Measurements from ENCODE around the gene RAP1GAP.

RAP1GAP gene

DNA sequence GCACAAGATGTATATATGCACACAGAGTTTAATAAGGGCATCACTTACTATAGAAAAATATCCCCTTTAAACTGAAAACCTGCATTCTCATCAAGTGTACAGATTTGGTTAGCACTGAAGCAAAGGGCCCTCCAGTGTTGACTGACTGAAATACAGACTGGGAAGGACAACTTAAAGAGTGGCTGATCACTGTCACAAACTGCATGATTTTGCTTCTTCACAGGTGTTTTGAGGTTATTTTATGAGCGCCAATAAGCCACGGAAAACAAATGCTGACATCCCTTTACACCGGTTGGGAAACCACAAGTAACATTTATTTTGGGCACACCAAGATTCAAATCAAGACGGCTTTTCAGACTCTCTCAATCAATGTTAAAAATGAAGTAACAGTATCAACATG lies 30.9 kb upstream of the RAP1GAP start:
- no peaks in the 10 kb centered on the region for H3K27me3 ChIP-seq (ENCODE audit: control insufficient read depth, insufficient read depth, low read length)
- no peaks in the 10 kb centered on the region for H3K9me3 ChIP-seq (replicated peaks; ENCODE audit: low read length)
- no peak overlapping the region for H3K4me3 ChIP-seq (ENCODE audit: low read length)
- H3K4me1 ChIP-seq (ENCODE audit: control insufficient read depth, insufficient read depth, low read length): peaks cover 14% of the 10 kb centered on the region
- H3K36me3 ChIP-seq (ENCODE audit: insufficient read depth, low read length): peaks cover 43% of the 10 kb centered on the region
- H3K4me2 ChIP-seq (ENCODE audit: low read length): no peak overlapping the region
- no peak overlapping the region for H3K9ac ChIP-seq (ENCODE audit: low read depth, low read length)

DNA sequence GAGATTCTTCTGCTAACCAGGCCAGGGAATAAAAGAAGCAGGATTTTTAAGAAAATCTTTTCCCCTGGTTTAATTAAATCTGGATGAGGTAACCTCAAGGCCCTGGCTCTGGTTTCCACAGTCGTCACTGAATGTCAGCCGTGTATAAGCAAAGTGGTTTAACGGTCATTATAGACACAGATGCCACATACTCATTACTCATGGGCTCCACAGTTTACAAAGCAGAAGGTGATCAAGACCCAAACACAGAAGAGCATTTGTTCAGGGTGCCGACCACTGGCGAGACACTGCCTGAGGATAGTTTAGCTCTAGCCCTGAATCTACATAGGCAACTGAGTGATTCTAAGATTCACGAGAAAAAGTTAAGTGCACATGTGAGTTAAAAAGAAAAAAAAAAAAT lies 27.8 kb upstream of the RAP1GAP start:
- no peak overlapping the region for H3K4me3 ChIP-seq (ENCODE audit: low read length)
- no peaks in the 10 kb centered on the region for H3K27me3 ChIP-seq (ENCODE audit: control insufficient read depth, insufficient read depth, low read length)
- peaks cover 44% of the 10 kb centered on the region for H3K36me3 ChIP-seq (ENCODE audit: insufficient read depth, low read length)
- no peak overlapping the region for H3K4me2 ChIP-seq (ENCODE audit: low read length)
- H3K9ac ChIP-seq (ENCODE audit: low read depth, low read length): no peak overlapping the region
- H3K4me1 ChIP-seq (ENCODE audit: control insufficient read depth, insufficient read depth, low read length): no peaks in the 10 kb centered on the region
- H3K9me3 ChIP-seq (replicated peaks; ENCODE audit: low read length): no peaks in the 10 kb centered on the region

DNA sequence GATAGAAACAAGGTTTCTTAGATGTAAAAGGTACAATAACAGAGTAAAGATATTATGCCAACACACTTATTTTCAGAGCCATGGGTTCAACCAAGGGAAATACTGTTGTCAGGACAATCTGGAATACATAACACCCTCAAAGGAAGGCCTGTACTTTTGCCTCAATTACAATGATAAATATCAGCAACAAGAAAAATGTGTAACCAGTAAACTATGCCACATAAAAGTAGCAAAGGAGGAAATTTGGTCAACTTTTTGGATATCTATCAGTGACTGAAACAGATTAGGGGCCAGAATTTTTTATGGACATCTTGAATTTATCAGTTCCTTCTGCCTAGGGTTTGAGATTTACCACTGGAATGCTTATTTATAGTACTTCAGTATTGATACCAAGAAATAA lies 24.6 kb upstream of the RAP1GAP start:
- Histone ChIP-seq H3K4me2 (ENCODE audit: low read length) (no peak overlapping the region), H3K9me3 (replicated peaks; ENCODE audit: low read length) (no peaks in the 10 kb centered on the region), H3K4me3 (ENCODE audit: low read length) (no peak overlapping the region), H3K4me1 (ENCODE audit: control insufficient read depth, insufficient read depth, low read length) (no peaks in the 10 kb centered on the region), H3K27me3 (ENCODE audit: control insufficient read depth, insufficient read depth, low read length) (no peaks in the 10 kb centered on the region), H3K36me3 (ENCODE audit: insufficient read depth, low read length) (peaks cover 43% of the 10 kb centered on the region), H3K9ac (ENCODE audit: low read depth, low read length) (no peak overlapping the region)

DNA sequence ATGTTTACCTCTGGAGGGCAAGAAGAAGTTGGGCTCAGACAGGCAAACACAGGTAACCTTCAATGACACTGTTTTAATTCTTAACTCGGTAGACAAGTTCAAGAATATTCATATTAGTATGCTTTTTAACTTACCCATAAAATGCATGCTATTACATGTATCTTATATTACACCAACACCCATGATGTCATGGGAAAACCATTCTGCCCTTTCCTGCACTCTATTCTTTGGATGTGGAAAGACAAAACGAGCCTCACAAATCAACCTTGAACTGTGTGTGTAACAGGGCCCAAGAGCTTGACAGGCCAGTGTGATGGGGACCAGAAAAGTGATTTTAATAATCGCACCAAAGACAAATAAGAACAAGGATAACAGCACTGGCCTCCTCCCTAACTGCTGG lies 22.6 kb upstream of the RAP1GAP start:
- Histone ChIP-seq H3K27me3 (ENCODE audit: control insufficient read depth, insufficient read depth, low read length) (no peaks in the 10 kb centered on the region), H3K9me3 (replicated peaks; ENCODE audit: low read length) (no peaks in the 10 kb centered on the region), H3K36me3 (ENCODE audit: insufficient read depth, low read length) (peaks cover 56% of the 10 kb centered on the region), H3K4me1 (ENCODE audit: control insufficient read depth, insufficient read depth, low read length) (no peaks in the 10 kb centered on the region), H3K4me3 (ENCODE audit: low read length) (no peak overlapping the region), H3K9ac (ENCODE audit: low read depth, low read length) (no peak overlapping the region), H3K4me2 (ENCODE audit: low read length) (no peak overlapping the region)

DNA sequence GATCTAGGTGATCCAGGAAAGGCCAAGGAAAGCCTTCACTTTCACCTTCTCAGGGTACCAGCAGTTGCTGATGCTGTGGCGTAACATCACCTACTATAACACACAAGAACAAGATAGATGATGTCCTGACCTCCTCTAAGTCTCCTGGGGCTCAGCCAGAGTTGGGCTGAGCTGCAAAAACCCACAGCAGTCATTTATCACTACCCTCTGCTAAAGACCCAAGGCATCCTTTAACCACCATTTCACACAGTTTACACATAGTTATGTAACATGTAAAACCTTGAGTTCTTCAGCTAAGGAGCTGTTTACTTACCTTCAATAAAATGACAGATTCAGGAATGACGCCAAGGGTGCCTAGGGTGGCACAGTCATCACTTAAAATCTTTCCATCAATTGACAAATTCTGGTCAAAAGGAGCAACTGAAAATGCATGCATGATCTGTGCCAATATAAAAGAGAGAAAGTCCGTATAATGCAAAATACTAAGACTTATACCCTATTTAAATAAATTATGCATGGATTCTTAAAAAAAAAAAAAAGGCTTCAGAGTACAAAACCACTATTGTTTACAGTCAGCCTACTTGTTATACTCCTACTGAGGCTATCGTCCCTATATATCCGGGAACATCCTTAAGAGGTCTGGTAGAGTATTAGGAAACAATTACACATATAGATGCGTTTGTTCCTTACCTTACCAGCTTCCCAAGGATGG lies 20.7 kb upstream of the RAP1GAP start:
- Histone ChIP-seq H3K36me3 (ENCODE audit: insufficient read depth, low read length) (peaks cover 69% of the 10 kb centered on the region), H3K4me1 (ENCODE audit: control insufficient read depth, insufficient read depth, low read length) (no peaks in the 10 kb centered on the region), H3K4me3 (ENCODE audit: low read length) (no peak overlapping the region), H3K9me3 (replicated peaks; ENCODE audit: low read length) (no peaks in the 10 kb centered on the region), H3K9ac (ENCODE audit: low read depth, low read length) (no peak overlapping the region), H3K27me3 (ENCODE audit: control insufficient read depth, insufficient read depth, low read length) (no peaks in the 10 kb centered on the region), H3K4me2 (ENCODE audit: low read length) (no peak overlapping the region)

DNA sequence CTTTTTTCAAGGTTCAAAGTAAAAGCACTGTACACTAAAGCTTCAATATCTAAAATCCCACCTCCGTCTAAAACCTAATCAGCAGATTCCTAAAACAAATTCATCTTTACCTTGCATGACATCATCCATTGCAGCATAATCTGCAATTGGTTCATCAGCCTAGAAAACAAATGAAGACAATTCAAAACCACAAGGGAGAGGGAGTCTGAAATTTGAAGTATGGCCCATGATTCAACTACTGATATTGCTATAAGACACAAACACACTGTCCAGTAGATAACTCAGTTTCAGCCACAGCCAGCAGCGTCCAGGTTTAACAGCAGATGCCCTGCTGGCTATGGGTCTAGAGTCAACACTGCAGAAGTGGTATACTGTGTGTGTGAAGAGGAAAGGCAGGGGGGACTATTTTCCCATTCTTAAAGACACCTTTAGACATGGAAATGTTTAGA lies 17.9 kb upstream of the RAP1GAP start:
- no peaks in the 10 kb centered on the region for H3K9me3 ChIP-seq (replicated peaks; ENCODE audit: low read length)
- no peaks in the 10 kb centered on the region for H3K4me1 ChIP-seq (ENCODE audit: control insufficient read depth, insufficient read depth, low read length)
- no peak overlapping the region for H3K4me3 ChIP-seq (ENCODE audit: low read length)
- peaks cover 65% of the 10 kb centered on the region for H3K36me3 ChIP-seq (ENCODE audit: insufficient read depth, low read length)
- H3K27me3 ChIP-seq (ENCODE audit: control insufficient read depth, insufficient read depth, low read length): no peaks in the 10 kb centered on the region
- H3K4me2 ChIP-seq (ENCODE audit: low read length): no peak overlapping the region
- H3K9ac ChIP-seq (ENCODE audit: low read depth, low read length): no peak overlapping the region

DNA sequence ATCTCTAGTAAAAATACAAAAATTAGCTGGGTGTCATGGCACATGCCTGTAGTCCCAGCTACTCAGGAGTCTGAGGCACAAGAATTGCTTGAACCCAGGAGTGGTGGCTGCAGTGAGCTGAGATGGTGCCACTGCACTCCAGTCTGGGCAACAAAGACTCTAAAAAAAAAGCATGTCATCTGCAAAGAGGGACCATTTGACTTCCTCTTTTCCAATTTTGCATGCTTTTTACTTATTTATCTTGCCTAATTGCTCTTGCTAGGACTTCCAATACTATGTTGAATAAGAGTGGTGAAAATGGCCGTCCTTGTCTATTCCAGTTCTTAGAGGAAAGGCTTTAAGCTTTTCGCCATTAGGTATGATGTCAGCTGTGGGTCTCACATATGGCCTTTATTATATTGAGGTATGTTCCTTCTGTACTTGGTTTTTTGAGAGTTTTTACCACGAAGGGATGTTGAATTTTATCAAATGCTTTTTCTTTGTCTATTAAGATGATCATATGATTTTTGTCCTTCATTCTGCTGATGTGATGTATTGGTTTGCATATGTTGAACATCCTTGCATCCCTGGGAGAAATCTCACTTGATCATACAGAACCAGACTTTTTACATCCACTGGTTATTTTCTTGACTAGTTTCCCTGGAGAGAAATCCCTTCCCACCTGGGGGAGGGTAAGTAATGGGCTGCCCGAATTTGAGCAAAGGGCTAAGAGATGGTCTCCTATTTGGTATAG lies 17.0 kb upstream of the RAP1GAP start:
- Histone ChIP-seq H3K9ac (ENCODE audit: low read depth, low read length) (no peak overlapping the region), H3K9me3 (replicated peaks; ENCODE audit: low read length) (no peaks in the 10 kb centered on the region), H3K4me1 (ENCODE audit: control insufficient read depth, insufficient read depth, low read length) (no peaks in the 10 kb centered on the region), H3K36me3 (ENCODE audit: insufficient read depth, low read length) (peaks cover 67% of the 10 kb centered on the region), H3K4me3 (ENCODE audit: low read length) (no peak overlapping the region), H3K27me3 (ENCODE audit: control insufficient read depth, insufficient read depth, low read length) (no peaks in the 10 kb centered on the region), H3K4me2 (ENCODE audit: low read length) (no peak overlapping the region)

DNA sequence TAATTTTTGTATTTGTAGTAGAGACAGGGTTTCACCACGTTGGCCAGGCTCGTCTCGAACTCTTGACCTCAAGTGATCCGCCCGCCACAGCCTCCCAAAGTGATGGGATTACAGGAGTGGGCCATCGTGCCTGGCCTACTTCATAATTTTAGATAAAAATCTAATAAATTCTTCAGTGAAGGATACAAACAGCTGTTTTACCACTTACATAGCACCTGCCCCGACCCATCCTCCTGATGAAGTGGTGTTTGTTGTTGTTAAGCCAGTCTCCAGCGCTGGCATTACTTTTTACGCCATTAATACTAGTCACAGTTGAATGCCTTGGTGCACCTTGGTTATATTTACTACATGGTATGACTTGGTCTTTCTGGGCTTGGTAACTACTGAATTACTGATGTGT lies 12.3 kb upstream of the RAP1GAP start:
- no peak overlapping the region for H3K9ac ChIP-seq (ENCODE audit: low read depth, low read length)
- no peak overlapping the region for H3K4me3 ChIP-seq (ENCODE audit: low read length)
- no peak overlapping the region for H3K4me2 ChIP-seq (ENCODE audit: low read length)
- no peaks in the 10 kb centered on the region for H3K4me1 ChIP-seq (ENCODE audit: control insufficient read depth, insufficient read depth, low read length)
- no peaks in the 10 kb centered on the region for H3K27me3 ChIP-seq (ENCODE audit: control insufficient read depth, insufficient read depth, low read length)
- no peaks in the 10 kb centered on the region for H3K9me3 ChIP-seq (replicated peaks; ENCODE audit: low read length)
- H3K36me3 ChIP-seq (ENCODE audit: insufficient read depth, low read length): peaks cover 48% of the 10 kb centered on the region

DNA sequence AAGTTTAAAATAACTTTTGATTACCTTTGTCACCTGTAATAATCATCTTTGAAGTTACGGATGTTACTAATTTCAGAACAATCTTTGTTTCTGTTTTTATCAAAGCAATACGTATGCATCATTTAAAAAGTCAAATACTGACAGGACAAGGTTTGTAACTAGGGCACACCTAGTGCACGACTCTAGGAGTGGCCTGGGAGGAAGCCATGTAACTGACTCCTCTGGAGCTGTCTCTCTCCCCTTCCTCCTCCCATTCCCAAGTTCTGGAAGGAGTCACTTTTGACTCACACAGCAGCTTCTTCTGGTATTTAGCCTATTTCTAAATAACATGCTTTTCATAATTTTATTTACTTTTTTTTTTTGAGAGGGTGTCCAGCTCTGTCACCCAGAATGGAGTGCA lies 11.8 kb upstream of the RAP1GAP start:
- no peaks in the 10 kb centered on the region for H3K27me3 ChIP-seq (ENCODE audit: control insufficient read depth, insufficient read depth, low read length)
- no peaks in the 10 kb centered on the region for H3K9me3 ChIP-seq (replicated peaks; ENCODE audit: low read length)
- H3K4me2 ChIP-seq (ENCODE audit: low read length): no peak overlapping the region
- H3K9ac ChIP-seq (ENCODE audit: low read depth, low read length): no peak overlapping the region
- peaks cover 43% of the 10 kb centered on the region for H3K36me3 ChIP-seq (ENCODE audit: insufficient read depth, low read length)
- H3K4me3 ChIP-seq (ENCODE audit: low read length): no peak overlapping the region
- H3K4me1 ChIP-seq (ENCODE audit: control insufficient read depth, insufficient read depth, low read length): no peaks in the 10 kb centered on the region

DNA sequence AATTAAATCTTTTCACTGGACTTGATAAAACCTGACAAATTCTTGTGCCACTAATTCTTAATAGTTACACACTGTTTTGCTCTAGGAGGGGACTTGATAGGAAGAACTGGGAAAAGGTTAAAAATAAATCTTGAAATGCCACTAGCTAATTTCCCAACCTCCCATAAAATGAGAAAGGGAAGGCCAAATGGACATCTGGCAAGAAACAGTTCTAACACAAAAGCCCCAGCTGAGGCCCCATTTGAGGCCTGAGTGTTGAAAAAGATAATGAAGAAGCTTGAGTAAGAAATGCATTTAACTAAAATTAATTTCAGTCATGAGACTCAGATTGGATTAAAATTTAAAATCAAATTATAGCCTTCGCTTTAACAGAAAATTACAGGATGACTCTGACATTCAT lies 11.2 kb upstream of the RAP1GAP start:
- Histone ChIP-seq H3K27me3 (ENCODE audit: control insufficient read depth, insufficient read depth, low read length) (no peaks in the 10 kb centered on the region), H3K4me3 (ENCODE audit: low read length) (no peak overlapping the region), H3K4me1 (ENCODE audit: control insufficient read depth, insufficient read depth, low read length) (no peaks in the 10 kb centered on the region), H3K4me2 (ENCODE audit: low read length) (no peak overlapping the region), H3K9ac (ENCODE audit: low read depth, low read length) (no peak overlapping the region), H3K9me3 (replicated peaks; ENCODE audit: low read length) (no peaks in the 10 kb centered on the region), H3K36me3 (ENCODE audit: insufficient read depth, low read length) (peaks cover 38% of the 10 kb centered on the region)

DNA sequence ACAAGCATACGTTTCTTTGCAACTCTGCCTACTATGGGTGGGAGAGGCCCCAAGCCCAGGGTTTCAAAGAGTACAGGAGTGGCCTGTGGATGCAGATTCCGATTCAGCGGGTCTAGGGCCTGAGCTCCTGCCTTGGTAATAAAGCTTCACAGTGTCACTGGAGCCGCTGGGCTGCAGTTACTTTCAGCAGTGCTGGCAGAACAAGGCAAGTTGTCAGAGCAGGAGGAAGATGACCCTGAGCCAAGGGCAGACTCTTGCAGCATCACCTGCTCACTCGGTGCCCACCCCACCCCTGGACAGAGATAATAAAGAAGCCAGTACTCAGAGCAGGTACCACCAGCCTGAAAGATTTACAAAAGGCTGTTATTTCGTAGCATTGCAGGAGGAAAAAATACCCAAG lies 8.0 kb upstream of the RAP1GAP start:
- Histone ChIP-seq H3K4me1 (ENCODE audit: control insufficient read depth, insufficient read depth, low read length) (peaks cover 18% of the 10 kb centered on the region), H3K9me3 (replicated peaks; ENCODE audit: low read length) (no peaks in the 10 kb centered on the region), H3K9ac (ENCODE audit: low read depth, low read length) (no peak overlapping the region), H3K4me3 (ENCODE audit: low read length) (no peak overlapping the region), H3K27me3 (ENCODE audit: control insufficient read depth, insufficient read depth, low read length) (peaks cover 5% of the 10 kb centered on the region), H3K36me3 (ENCODE audit: insufficient read depth, low read length) (peaks cover 14% of the 10 kb centered on the region), H3K4me2 (ENCODE audit: low read length) (no peak overlapping the region)

DNA sequence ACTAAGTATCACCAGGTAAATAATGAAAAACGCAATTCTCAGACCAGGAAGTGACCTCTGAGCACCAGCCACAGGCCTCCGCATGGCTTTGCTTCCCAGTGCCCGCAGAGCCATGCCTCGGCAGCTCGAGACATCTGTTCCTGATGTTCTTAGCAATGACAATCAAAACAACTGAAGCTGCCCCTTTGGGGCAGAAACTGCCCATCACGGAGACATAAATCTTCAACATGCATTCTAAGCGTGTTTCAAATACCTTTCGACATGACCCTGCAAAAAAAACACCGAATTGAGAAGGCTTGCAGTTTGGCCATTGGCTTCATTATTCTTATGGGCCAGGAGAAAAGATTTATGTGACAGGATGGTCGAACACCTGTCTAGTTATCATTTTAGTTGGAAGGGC lies 5.8 kb upstream of the RAP1GAP start:
- H3K36me3 ChIP-seq (ENCODE audit: insufficient read depth, low read length): peaks cover 8% of the 10 kb centered on the region
- no peaks in the 10 kb centered on the region for H3K9me3 ChIP-seq (replicated peaks; ENCODE audit: low read length)
- no peak overlapping the region for H3K9ac ChIP-seq (ENCODE audit: low read depth, low read length)
- peaks cover 28% of the 10 kb centered on the region for H3K27me3 ChIP-seq (ENCODE audit: control insufficient read depth, insufficient read depth, low read length)
- H3K4me2 ChIP-seq (ENCODE audit: low read length): no peak overlapping the region
- H3K4me1 ChIP-seq (ENCODE audit: control insufficient read depth, insufficient read depth, low read length): peaks cover 21% of the 10 kb centered on the region
- no peak overlapping the region for H3K4me3 ChIP-seq (ENCODE audit: low read length)

Data from skeletal muscle satellite cell (primary cell).